GM19395 (cell line): ENCODE data around the gene HOXA9.

Experiments used
- ATAC-seq: cut with Tn5 transposase; IDR thresholded peaks from one replicate; pipeline ENCODE4 v1.9.1; 2021; ENCODE audit warnings: mild to moderate bottlenecking, moderate library complexity; ENCODE audit not compliant: unreplicated experiment

Gene HOXA9

DNA sequence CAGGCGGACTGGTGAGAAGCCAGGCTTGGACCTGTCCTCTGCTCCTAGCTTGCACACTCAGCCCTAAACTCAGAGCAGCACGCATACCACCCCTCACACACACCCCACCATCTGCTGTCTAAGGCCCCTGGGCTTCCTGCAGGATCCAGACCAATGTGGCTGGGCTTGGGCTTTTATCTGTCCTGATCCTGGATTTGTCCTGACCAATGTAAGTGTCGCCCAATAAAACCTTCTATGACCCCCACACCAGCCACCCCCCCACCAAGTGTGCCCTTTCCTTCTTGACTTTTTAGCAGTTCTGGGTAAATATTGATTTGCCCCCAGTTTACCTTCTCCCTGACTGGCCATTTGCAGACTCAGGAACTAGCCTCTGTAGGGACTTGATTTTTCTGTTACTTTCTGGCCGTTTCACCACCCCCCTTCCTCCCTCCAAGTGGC is 36.3 kb upstream of the HOXA9 start:
- no peak for ATAC-seq

DNA sequence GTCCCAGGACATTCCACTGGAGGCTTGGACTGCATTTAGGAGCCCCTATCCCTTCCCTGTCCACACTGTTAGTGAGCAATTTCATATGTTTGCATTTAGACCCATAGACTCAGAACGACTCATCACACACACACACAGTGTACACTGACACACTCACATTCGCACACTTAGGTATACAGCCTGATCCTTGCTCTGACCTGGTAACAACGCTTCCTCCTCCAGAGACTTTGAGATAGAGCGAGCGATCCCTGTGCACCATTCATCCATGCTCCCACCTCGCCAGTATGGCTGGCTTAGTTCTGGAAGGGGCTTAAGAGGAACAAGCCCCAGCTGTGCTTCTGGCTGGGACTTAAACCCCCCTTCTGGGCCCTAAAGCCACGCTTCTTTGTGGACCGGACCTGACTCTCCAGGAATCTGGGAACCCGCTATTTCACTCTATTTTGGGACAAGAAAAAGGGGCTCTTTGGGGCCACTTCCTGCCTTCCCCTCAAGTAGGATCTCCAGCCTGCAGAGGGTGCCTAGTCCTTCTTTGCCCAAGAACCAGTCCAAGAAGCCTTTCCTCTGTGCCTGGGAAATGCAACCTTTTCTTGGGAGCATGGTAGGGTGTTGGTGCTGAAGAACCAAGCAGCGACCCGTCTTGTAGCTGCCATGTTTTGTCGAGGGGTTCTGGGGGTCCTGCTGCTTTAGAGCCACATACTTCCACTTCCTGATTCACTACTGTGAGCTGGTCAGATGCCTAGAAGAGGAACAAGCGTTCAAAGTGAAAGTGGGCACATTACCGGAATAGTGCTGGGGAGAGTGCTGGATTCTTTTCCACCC is 35.6 kb upstream of the HOXA9 start:
- no peak for ATAC-seq

DNA sequence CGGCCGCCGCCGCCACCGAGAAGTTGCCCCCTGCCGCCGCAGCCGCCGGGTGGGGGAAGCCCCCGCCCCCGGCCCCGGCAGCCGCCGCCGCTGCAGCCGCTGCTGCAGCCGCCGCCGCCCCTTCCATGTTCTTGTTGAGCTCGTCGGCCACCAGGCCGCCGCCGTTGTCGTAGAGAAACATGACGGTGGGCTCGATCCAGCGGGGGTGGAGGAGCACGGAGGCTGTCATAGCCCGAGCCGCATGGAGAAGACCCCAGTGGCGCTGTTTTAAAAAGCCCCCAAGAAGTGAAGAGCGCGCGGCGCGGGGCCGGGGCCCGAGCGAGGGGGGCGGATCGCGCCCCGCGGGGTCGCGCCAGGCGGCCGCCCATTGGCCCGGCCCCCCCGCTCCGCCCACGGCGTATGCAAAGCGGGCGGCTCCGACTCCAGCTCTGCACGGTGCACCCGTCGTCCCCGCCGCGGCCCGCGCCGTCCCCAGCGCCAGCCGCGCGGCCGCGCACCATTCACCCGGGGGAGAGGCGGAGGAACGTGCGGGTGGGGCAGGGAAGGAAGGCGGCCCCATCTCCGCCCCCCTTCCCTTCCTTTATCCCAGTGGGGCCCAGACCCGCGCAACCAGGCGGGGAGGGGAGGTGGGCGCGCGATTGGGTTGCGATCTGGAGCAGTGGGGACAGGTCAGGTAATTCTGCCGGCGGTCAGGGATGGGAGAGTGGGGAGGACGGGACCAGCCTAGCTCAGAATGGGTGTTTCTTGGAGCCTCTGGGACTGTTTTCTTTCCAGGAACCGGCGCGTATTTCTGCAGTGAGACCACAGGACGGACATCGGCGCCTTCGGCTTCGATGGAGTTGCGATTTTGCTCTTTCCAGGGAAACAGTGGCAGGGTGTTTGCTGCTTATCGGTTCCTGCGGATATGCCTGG is 34.8 kb upstream of the HOXA9 start, which contains the start of gene HOXA13:
Gene HOXA13 (minus strand): TSS at position 243 of the 912 bp plus-strand sequence. CDS start 14 bp downstream, at position 229.
- ATAC-seq = no peak

DNA sequence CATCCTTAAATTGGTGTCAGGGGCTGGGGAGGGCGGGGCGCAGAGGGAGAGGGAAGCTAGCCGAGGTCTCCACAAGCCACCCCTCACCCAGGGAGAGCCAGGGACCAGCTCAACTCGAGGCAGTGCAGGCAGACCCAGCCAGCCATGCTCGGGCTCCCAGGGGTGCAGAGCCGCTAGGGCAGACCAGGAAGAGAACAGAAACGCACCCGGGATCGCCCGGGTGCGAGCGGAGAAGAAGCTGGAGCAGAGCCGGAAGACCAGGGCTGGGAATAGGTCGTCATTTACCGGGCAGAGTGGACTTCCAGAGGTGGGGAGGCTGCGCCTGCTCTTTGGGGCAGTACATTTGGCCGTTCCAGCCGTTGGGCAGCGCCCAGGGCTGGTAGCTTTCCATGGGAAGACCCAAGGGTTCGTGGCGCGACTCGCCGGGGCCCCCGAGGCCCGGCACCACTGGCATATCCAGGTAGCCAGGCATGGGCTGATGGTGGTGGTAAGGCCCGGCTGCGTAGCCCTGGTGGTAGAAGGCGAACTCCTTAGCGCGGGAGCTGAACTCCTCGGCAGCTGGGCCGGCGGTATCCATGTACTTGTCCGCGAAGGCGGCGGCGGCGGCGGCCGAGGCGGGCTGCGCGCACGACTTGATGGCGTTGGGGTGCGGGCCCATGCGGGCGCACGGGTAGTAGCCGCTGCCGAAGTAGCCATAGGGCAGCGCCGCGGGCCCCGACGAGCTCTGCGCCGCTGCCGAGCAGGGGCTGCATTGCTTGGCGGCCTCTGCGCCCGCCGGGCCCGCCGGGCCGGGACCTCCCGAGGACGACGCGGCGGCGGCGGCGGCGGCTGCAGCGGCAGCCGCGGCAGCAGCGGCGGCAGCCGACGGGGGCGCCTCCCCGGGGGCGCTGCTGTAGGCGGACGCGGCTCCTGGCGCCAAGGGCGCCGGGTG is 33.8 kb upstream of the HOXA9 start:
- ATAC-seq = no peak

DNA sequence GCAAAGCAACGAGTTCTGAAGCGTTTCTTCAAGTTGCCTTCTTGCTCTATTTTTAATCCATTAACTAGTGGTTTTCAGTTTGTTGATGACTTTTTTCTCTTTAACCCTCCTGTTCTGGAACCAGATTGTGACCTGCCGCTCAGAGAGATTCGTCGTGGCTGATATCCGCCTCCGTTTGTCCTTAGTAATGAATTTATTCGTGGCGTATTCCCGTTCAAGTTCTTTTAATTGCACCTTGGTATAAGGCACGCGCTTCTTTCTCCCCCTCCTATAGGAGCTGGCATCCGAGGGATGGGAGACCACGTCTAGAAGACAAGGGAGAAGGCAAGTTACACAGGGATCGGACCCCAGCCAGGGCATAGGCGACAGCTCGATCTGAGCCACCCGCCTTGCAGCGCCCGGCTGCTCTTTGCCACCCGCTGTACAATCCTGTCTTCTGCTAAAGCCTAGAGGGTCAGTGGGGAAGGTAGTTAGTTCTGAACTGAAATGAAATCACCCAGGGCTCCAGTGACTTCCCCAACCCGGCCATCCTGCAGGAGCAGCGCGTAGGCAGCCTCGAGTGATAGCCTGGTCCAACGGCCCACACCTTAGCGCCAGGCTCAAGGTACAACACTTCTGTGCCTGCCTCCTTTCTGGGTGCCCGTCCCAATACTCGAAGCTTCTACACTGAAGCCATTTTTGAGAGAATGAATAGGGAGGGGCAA is 33.0 kb upstream of the HOXA9 start:
- ATAC-seq = no peak

DNA sequence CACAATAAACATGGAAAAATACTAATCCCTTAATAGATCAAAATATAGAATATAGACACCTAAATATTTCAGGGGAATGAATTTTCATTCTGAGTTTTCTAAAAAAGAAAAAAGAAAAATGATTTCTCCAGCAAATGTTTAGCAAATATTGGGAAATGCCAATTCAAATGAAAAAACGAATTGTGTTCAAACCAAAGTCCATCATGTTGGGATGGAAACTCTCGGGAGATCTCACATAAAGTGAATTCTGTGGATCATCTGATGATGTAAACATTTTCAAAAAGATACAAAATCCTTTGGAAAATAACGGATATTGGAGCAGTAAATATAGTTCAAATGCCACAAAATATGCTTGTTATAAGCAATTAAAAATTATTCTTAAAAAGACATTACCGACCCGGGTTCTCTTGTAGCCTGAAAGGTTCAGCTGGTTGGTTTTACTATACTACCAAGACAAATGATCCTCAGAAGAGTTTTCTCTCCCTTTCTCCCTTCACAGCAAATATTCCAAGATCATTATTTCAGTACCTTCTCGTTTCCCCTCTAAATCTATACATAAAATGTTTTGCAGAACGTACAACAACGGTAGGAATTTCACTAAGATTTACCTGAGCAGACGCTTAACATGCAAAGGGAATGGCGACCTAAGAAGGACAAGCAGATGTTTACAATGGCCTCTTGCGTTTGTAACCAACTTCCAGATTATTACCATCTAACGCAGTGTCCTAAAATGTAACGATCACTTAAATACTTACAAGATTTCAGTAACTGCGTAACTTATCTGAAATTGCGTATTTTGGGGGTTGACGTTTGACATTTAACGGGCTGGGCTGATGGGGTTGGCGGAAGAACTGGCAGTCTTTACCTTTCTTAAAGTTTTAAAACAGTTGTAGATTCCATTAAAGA is 32.1 kb upstream of the HOXA9 start:
- ATAC-seq = no peak

DNA sequence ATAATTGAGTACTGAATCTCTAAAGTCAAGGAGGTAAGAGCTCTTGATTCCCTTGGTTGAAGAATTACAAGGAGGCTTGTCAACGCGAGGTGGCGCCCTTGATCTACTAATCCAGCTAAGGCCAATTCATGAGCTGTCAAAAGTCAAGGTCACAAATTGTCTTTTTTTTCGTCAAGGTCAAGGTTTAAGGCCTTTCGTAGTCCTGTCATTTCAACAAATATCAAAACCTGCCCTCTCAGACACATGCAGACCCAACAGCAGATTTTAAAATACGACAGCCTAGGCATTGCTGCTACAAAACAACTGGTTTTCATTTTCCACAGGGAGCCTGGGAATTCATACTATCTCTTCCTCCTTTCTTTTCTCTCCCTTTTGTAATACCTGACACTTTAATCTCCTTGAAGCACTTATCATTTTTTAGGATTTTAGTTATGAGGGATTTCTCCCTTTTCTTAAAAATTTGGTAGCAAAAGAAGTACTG is 31.0 kb upstream of the HOXA9 start:
- ATAC-seq = no peak

DNA sequence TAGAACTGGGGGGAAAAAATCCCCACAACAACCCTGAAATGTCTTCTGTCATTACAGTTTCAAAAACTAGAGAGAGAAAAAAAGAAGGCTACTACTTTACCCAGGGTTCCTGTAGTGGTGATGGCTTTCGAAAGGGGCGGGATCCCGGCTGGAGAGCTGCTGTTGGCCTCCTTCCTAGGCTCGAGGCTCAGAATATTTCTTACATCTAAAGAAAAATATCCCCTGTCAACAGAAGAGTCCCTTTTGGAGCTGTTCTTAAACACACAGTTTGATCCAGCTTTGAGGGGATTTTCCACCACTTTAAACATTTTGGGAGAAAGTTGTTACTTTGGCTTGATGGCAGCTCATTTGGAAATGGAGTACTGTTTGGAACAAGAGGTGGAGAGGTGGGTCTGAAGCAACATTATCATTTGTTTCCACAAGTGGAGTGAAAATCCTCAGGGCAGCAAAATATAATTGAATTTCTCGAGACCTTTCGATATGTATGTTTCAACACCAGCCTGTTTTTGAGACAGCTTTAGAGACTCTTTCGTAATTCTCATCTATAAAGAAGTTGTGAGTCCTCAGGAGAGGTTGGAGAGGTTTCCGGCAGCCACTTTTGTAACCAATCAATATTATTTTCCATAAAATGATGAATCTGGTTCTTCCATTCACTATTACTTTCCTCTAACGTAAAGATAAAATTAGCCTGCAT is 29.5 kb upstream of the HOXA9 start:
- ATAC-seq = no peak

DNA sequence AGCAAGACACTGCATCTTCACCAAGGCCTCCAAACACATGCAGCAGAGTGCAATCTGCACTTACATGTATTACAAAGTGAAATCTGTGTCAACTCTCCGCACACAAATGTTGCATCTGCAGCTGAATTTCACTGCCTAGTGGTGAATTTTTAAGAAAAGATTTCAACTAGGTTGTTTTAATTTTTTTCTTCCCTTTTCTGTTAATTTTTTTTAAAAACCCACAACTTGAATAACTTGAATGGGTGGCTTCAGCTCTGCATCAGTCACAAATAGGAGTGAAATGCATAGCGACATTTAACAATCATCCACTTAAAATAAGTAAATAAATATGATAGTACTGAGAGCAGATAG is 28.6 kb upstream of the HOXA9 start:
- ATAC-seq = no peak

DNA sequence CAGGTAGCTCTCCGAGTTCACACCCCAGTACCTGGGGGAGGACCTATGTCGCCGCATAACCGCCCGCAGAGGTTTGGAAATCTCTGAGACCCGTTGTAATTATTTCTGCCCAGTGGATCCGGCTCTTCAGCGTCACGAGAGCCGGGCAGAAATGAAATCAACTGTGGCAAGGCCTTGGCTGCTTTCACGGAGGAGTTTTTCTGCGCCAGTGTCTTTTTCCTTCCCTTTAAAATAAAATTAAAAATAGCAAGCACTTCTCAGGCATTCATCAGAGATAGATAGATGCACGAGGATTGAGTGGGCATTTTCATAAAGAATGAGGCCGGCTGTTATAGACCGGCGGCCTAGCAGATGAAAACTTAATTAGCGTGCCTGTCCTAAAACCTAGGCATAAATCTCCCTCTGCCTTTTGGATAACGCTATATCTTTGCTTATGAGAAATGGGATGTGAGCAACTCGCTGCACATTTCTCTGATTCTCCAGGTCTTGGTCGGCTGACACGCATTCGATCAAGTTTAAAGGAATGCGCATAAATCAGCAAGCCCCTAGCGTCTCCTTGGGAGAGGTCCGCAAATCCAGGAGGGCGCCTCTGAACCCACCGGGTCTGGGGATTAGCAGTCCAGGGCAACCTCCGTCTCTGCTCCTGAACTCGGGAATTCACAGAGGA is 28.1 kb upstream of the HOXA9 start:
- ATAC-seq = no peak

DNA sequence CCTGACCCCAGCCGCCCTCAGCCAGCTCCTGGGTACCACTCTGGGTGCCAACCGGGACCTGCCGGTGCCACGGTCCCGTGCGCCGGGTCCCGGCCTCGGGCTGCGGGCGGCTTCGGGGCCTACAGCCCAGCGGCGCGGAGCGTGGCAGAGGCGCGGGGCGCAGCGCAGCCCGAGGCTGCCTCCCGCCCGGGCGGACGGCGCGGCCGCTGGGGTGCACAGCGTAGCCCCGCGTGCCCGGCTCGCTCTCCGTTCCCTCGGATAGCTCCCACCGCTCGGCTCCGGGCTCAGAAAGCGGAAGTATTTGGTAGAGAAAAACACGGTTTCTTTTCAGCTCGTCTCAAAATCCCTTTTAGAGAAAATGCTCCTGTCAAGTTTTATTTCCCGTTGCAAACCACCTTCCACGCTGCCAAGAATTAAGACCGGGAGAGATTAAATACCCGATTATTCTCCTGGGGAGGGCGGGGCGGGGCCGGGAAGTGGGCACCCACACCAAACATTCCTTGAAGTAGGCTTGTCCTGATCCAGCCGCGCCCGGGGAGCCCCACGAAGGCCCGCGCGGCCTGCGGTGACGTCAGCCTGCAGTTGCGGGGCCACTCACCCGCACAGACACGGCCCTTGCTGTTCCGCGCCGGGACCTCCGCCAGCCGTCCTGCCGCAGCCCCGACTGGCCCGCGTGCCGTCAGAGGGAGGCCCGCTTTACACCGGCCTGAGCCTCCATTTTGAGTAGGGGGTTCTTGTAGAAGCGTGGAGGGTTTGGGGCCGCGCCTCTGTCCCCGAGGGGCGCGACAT is 27.4 kb upstream of the HOXA9 start:
- no peak for ATAC-seq

DNA sequence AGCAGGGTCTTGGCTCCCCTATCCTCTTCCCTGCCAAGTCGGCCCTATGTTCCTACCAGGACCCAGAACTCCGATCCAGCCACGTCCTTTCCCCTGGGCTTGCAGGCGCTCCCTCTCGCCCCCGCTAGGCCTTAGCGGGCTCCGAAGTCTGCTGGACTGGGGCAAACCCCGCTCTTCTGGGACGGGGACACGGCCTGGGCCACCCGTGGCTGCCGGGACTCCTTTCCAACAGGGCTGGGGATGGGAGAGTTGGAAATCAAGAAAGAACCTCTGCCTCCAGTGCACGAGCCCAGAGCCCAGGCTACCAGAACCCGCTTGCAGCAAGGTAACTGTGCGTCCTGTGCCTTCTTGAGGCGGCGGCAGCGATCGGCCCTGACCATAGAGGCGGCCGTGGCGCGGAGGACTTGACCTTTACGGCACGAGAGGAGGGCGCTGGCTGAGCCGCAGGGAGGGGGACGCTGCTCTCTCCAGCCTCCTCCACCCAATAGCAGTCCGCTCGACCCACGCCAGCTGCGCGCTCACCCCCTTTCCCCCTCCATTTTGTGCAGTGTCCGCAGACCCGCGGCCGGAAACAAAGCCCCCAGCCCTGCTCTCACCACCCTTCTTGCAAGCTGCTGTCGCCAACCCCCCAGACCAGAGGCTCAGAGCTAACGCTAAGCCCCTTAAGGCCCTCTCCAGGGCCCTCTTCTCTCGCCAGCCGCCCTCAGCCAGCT is 26.7 kb upstream of the HOXA9 start:
- no peak for ATAC-seq

DNA sequence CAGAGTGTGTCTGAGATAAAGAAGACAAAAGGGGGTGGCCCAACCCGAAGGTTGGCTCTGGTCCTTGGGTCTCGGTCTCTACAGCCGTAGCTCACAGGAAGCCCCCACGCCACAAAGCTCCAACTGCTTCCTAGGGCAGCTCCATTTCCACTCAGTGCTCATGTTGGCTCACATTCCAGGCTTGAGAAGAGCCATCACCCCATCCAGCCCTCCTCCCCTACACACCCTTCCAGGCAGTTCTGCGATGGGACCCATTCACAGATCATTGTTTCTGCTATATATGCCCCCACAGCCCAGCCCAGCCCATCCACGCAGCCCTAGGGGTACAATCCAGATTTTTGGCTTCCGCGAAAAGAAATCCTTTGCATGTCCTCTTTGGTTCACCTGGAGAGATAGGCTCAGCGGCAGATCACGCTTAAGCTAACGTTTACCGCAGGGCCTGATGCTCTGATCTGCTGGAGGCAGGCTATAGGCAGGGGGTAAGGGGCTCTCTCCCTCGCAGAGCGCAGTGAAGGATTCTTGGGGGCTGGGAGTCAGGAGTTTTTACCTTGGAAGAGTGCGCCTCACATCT is 25.9 kb upstream of the HOXA9 start:
- ATAC-seq = no peak

DNA sequence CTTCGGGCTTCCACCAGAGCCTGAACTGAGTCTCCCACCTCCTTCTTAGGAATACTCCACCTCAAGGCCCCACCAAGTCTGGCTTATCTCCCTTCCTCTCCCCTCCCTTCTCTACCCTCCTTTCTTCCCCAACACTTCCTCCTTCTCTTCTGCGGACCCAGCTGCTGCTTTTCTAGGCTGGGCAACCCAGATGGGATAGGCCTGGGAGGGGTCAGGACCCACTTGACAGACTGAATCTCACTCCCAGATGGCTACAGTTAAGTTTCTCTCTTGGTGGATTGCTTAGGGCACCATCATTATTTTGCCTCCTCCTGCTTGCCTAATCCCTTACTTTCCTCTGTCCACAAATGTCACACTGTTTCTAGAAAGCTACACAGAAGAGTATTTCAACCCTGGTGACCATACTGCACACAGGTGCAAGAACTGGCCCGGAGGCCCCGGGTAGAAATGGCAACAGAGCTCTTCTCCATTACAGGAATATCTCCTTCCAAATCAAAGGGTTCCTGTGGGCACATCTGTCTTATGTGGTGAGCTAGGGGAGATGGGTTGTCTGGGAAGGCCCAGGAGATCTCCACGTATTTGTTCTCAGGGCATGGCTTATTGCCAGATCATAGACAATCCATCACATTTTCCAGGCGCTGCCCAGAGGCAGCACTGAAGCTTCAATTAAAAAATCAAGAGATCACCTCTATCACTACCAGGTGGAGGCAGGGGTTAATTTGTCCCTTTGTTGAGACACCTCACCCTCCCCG is 24.8 kb upstream of the HOXA9 start:
- no peak for ATAC-seq

DNA sequence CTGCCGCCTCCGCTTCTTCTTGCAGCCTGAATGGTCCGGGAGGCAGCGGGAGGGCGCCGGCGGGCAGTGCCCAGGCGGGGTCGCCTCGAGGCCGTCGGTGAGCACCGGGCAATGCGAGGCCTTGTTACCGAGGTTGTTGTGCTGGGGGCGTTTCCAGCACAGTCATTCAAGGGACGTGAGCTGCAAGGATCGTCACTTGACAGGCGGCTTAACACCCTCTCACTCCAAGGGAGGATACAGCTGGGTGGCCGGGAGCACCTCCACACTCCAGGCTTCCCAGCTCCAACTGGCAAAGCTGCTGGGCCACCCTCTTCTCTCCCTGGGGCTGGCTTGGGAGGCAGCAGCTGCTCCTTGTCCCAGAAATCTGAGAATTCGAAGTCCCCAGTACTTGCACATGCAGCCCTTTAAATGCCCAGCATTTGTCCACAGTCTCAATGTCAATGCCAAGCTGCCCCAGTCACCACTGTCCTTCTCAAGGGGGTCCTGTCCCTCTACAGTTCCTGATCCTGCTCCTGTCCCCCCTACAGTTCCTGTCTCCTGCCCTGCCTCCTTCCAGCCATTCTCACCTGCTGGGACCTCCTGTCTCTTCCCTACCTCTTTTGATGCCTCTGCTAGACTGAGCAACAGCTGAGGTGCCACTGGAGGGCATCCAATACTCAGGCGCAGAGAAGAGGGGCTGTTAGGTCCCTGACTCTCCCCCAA is 24.1 kb upstream of the HOXA9 start:
- ATAC-seq = no peak
